HG03342 (cell line): ENCODE measurements around the gene TREML4.

ENCODE experiments used
- ATAC-seq: cut with Tn5 transposase; IDR thresholded peaks from one replicate; pipeline ENCODE4 v1.9.1; 2021; ENCODE audit warnings: mild to moderate bottlenecking, moderate library complexity; ENCODE audit not compliant: unreplicated experiment

Gene TREML4

GRCh38 chr6:41252401-41253169 is 24.4 kb downstream of the TREML4 start:
- ATAC-seq, result no peak

GRCh38 chr6:41255110-41255509 is 27.0 kb downstream of the TREML4 start:
- ATAC-seq, result no peak

- ATAC-seq, result no peak
Measured at GRCh38 chr6:41255638-41256246, 27.6 kb downstream of the TREML4 start.

GRCh38 chr6:41256383-41256782 is 28.2 kb downstream of the TREML4 start:
- no peak for ATAC-seq

- ATAC-seq, result no peak
Measured at GRCh38 chr6:41257369-41258195, 29.4 kb downstream of the TREML4 start.

- no peak for ATAC-seq
Measured at GRCh38 chr6:41258196-41258493, 30.0 kb downstream of the TREML4 start.

GRCh38 chr6:41262401-41262800 is 34.3 kb downstream of the TREML4 start:
- ATAC-seq, result no peak

GRCh38 chr6:41263267-41263666 is 35.1 kb downstream of the TREML4 start:
- no peak for ATAC-seq

- no peak for ATAC-seq
Measured at GRCh38 chr6:41266541-41266940, 38.4 kb downstream of the TREML4 start.

GRCh38 chr6:41268478-41268877 is 40.3 kb downstream of the TREML4 start:
- ATAC-seq, result no peak

- ATAC-seq, result no peak
Measured at GRCh38 chr6:41269166-41269565, 41.0 kb downstream of the TREML4 start.

GRCh38 chr6:41269716-41270115 is 41.6 kb downstream of the TREML4 start:
- ATAC-seq, result no peak

- ATAC-seq, result no peak
Measured at GRCh38 chr6:41271901-41272395, 43.8 kb downstream of the TREML4 start.

GRCh38 chr6:41272591-41273240 is 44.6 kb downstream of the TREML4 start:
- no peak for ATAC-seq

- no peak for ATAC-seq
Measured at GRCh38 chr6:41273714-41274113, 45.6 kb downstream of the TREML4 start.

GRCh38 chr6:41274256-41274655 is 46.1 kb downstream of the TREML4 start:
- no peak for ATAC-seq

GRCh38 chr6:41275489-41275888 is 47.3 kb downstream of the TREML4 start:
- ATAC-seq, result no peak

- ATAC-seq, result no peak
Measured at GRCh38 chr6:41277605-41278004, 49.5 kb downstream of the TREML4 start.

- no peak for ATAC-seq
Measured at GRCh38 chr6:41278699-41279405, 50.7 kb downstream of the TREML4 start.

- no peak for ATAC-seq
Measured at GRCh38 chr6:41280381-41281057, 52.4 kb downstream of the TREML4 start.
